Measurements from ENCODE around the gene MIF4GD.

- no peak for TF ChIP-seq CTCF (IDR thresholded peaks at IDR 0.05; ENCODE audit: low read depth, low read length, poor library complexity, severe bottlenecking)
- TF ChIP-seq EZH2phosphoT487 (IDR thresholded peaks at IDR 0.05; ENCODE audit: borderline replicate concordance, low read length) = no peak
Observed at GRCh38 chr17:75244133-75244866, 26.7 kb downstream of the MIF4GD start.

All from DOHH2 (cell line).